Erythroblast (primary cell): ENCODE data around the gene SUGP2.

Experiments
- DNase-seq, 2 experiments: peaks; one replicate each; lab custom pipeline; 2025; lab: John Stamatoyannopoulos, UW
- GATA1 ChIP-seq: IDR thresholded peaks from 2 replicates; pipeline ENCODE4 v1.6.1; 2011; ENCODE audit warnings: low read depth, mild to moderate bottlenecking, control low read depth, low read length, moderate library complexity
- POLR2A ChIP-seq: IDR thresholded peaks from 2 replicates; pipeline ENCODE4 v1.6.1; 2011; ENCODE audit warnings: mild to moderate bottlenecking, low read length

SUGP2 gene

DNA sequence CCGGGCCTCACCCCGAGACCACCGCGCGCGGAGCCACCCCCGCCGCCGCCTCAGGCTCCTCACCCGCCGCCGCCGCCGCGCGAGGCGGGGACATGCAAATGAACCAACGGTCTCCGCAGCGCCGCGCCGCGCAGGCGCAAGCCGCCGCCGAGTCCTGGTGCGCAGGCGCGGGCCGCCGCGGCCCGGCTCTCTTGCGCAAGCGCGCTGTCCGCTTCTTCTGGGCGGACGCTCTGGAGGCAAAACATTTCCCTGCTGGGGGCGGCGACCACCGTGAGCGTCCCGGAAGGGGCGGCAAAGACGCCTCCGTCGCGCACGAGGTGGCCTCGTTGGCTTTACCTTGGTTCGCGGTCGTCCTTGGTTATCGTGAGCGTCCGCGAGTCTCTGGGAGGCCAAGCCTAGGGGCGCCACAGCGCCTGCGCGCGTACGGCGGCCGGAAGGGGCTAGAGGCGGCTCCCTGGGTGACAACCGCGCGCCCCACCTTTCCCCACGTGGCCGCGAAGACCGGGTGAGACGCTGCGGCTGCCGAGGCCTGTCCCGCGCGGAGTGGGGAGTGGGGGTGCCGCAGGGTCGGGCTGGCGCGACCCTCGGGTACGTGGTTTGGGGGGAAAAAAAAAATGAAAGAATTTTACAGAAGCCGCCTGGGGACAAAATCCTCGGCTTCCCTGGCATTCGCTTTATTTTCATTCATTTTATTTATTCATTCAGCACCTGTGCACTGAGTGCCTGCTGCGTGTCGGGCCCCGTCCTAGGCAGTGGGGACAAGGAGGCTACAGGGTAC lies at the start of gene SUGP2, which contains the start of gene ARMC6:
SUGP2 (minus strand) TSS at position 92 of the 778 bp plus-strand sequence. CDS start 2,446 bp downstream, outside the sequence.
ARMC6 (plus strand) TSS at position 178 of the 778 bp plus-strand sequence. CDS start 607 bp downstream, outside the sequence.
- TF ChIP-seq GATA1, result no peak
- peak; percentile 62 for TF ChIP-seq POLR2A
- peak; percentile 95 to 98 for DNase-seq

DNA sequence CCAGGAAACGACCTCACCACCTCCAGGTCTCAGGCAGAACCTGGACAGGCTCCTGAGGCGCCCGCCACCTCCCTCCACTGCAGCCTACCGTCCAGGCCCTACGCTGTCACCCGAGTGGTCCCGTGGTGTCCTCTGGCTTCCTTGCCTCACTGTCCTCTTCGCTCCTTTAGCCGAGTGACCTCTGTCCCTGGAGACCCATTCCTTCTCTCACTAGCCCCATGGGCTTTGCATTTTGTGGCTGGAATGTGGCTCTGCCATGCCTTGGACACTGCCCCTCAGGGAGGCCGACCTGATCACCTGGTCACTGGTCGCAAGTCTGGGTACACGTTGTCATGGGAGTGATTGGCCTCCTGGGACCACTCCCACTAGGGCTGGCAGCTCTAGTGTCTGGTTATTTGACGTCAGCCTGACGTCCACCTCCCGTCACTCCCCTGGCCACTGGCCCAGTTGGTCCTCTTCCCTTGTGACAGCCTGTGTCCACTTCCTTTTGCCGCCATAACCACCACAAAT lies 48.4 kb upstream of the SUGP2 start:
- no peak for DNase-seq
- TF ChIP-seq POLR2A (no peak), GATA1 (no peak)

DNA sequence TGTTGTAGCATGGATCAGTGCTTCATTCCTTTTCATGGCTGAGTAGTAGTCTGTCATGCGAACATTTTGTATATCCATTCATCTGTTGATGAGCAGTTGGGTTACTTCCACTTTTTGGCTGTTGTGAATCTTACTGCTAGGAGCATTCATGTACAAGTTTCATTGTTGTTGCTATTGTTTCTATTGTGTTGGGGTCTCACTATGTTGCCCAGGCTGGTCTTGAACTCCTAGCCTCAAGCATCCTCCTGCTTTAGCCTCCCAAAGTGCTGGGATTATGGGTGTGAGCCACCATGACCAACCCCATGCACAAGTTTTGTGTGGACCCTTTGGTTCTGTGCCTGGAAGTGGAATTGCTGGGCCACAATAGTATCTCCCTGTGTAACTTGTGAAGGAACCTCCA lies 46.3 kb upstream of the SUGP2 start:
- no peak for TF ChIP-seq GATA1
- TF ChIP-seq POLR2A, result no peak
- no peak for DNase-seq

DNA sequence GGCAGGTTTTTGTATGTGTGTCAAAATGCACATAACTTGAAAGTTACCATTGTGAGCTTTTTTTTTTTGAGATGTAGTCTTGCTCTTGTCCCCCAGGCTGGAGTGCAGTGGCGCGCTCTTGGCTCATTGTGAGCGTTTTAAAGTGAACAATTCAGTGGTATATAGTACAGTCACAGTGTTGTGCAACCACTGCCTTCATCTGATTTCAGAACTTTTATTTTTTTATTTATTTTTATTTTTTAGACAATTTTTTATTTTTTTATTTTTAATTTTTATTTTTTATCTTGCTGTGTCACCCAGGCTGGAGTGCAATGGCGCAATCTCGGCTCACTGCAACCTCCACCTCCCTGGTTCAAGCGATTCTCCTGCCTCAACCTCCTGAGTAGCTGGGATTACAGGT lies 45.5 kb upstream of the SUGP2 start:
- TF ChIP-seq POLR2A, result no peak
- TF ChIP-seq GATA1, result no peak
- no peak for DNase-seq

DNA sequence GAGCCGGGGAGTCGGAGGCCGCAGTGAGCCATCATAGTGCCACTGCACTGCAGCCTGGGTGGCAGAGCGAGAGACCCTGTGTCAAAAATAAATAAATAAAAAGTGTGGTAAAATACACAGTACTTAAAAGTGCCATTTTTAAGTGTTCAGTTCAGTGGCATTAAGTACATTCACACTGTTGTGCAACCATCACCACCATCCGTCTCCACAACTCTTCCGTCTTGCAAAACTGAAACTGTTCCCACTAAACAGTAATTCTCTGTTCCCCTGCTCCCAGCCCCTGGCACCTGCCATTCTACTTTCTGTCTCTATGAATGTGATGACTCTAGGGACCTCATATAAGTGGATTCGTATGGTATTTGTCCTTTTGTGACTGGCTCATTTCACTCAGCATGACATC lies 43.8 kb upstream of the SUGP2 start:
- no peak for DNase-seq
- TF ChIP-seq GATA1 (no peak), POLR2A (no peak)

DNA sequence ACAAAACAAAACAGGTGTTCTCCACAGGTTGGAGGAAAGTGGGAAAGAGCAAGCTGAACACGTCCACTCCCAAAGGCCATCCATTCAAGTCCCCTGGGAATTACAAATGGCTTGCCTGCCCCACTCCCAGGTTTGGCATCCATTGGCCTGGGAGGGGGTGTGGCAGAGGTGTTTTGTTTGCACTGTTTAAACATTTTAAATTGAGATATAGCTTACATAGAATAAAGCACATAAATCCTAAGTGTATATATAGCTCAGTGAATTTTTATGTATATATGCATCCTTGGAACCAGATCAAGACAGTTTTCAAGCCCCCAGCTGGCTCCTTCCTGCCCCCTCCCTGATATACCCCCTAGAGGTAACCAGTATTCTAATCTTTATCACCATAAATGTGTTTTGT lies 43.2 kb upstream of the SUGP2 start:
- DNase-seq, result no peak
- TF ChIP-seq GATA1 (no peak), POLR2A (no peak)

DNA sequence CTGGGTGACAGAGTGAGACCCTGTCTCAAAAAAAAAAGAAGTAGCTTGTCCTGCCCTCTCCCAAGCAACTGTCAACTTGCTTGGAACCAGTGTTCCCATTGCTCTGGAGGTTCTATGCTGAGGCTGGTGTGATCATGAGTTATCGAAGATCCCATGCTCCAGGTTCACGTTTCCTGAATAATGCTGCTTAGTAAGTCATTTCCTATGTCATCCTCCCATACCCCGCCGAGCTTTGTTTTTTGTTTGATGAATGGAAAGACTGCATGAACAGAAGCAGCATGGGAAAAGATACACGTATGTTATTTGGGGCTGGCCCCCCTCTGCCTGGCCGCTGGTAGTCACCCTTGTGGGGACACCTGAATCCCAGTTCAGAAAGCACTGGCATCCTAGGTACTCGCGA lies 41.8 kb upstream of the SUGP2 start:
- TF ChIP-seq GATA1 (no peak), POLR2A (no peak)
- DNase-seq, result no peak

DNA sequence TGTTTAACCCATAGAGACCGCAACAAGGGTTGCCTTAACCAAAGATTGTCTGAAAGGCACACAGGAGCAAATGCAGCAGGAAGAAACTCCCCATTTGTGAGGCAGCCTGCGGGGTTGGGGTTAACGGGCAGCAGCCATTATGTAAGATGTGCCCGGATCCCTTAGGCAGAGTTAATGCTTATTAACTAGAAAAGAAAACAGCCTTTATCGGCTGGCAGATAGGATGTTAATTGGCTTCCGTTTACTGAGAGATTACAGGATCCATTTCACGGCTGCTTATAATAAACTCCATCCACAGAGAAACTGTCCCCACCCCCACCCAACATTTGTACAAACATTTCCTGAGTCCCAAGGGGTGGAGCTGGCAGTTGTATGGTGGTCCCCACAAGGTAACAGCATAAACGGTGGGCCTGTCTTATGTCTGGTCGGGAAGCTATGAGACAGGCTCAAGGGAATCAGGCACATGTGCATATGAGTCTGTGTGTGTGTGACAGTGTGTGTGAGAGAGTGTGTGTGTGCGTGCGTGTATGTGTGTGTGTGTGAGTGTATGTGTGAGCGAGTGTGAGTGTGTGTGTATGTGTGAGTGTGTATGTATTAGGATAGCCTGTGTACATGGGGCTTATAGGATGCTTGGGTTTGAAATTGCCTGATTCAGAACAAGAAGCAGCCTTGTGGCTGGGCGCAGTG lies 41.0 kb upstream of the SUGP2 start:
- no peak for TF ChIP-seq POLR2A
- no peak for TF ChIP-seq GATA1
- no peak for DNase-seq

DNA sequence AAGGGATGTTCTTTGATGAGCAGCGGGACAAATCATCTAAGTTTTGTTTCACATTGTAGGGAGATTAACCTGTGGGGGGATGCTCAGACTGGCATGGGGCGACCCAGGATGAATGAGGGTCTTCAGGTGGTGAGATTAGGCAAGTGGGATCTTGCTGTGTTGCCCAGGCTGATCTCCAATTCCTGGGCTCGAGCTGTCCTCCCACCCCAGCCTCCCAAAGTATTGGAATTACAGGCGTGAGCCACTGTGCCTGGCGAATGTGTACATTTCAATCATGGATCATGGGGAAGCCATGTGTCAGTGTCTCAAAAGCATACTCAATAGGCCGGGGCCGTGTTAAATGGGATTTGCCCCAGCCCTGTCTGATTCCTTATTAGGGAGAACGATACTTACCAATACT lies 38.6 kb upstream of the SUGP2 start:
- no peak for DNase-seq
- TF ChIP-seq POLR2A (no peak), GATA1 (no peak)

DNA sequence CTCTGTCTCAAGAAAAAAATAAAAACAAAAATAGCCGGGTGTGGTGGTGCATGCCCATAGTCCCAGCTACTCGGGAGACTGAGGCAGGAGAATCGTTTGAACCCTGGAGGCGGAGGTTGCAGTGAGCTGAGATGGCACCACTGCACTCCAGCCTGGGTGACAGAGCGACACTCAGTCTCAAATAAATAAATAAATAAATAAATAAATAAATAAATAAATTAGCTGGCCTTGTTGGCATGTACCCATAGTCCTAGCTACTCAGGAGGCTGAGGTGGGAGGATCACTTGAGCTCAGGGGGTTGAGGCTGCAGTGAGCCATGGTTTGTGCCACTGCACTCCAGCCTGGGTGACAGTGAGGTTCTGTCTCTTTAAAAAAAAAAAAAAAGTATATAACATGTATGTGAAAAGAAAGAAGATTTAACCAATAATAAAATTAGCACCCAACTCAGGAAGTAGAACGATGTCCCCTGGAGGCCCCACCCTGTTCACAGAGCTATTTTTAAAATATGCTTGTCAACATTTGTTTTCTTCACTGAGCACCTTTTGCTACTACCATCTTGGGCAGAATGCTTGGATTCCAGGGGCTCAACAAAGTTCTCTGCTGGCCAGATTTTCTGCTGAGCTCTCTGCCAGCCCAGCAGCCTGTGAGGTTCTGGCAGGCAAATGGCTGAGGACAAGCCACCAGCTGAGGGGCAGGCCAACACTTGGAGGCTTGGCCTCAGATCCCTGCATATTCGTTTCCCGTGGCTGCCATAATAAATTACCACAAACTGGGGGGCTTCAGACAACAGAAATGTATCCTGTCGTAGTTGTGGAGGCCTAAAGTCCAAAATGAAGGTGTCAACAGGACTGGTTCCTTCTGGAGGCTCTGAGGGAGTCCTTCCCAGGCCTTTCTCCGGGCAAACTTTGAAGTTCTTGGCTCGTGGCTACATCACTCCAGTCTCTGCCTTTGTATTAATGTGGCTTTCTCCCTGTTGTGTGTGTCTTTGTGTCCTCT lies 35.6 kb upstream of the SUGP2 start:
- DNase-seq, result no peak

DNA sequence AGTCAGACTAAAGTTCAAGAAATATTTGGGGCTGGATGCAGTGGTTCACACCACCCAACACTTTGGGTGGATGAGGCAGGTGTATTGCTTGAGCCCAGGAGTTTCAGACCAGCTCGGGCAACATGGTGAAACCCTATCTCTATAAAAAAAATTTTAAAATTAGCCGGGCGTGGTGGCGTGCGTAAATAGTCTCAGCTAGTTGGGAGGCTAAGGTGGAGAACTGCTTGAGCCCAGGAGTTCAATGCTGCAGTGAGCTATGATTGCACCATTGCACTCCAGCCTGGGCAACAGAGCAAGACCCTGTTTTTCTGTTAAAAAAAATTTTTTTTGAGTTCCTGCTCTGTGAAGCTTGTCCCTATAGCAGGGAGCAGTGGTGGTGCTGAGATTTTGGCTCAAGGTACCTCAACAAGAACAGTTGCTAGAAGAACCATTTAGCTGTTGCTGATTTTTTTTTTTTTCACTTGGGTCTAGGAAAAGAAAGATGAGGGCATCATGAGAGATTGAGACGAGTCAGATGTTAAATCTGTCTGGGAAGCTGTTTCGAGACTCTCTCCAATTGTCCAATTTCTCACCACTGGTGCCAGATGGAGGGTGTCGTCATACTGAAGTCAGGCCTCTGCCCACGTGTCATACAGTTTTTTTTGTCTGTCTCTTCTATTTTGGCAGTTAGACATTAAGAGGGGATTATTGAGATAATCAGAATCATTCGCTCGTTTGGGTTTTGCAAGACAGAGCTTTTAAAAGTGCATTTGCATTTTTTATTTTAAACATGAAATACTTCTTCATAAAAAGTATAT lies 34.2 kb upstream of the SUGP2 start:
- no peak for DNase-seq
- TF ChIP-seq POLR2A, result no peak
- no peak for TF ChIP-seq GATA1

More for the DNA sequence above, 35.6 kb upstream of the SUGP2 start:
- TF ChIP-seq GATA1 (no peak), POLR2A (no peak)
